Activated naive CD4-positive, alpha-beta T cell treated with anti-CD3 and anti-CD28 coated beads for 36 hours (primary cell): ENCODE measurements around the gene OIP5. TPM values are rescaled to one million over a fixed set of nuclear protein-coding genes. Genes with fewer than 3 reads are reported as not detected.
"Not testable (repeated sequence)": the region's sequence is repeated elsewhere in the genome, so short reads cannot be mapped to it uniquely, and the experiment has no call there.

Source experiments
- CTCF ChIA-PET: fragments of 350-600 bp; sonication (Branson Sonifier 250); formaldehyde crosslinking; loops from one replicate; lab custom pipeline; 2021; ENCODE audit warnings: antibody characterized with exemption; lab: Charles Lee
- DNase-seq: peaks from one replicate; pipeline ENCODE4 v3.0.0-alpha.2; 2020
- H3K27ac Mint-ChIP-seq: one replicate; pipeline ENCODE4 v1.8.0; 2021; ENCODE audit warnings: mild to moderate bottlenecking, mixed read lengths
- H3K27me3 Mint-ChIP-seq: one replicate; pipeline ENCODE4 v1.8.0; 2021; ENCODE audit warnings: low read depth, mixed read lengths
- H3K36me3 Mint-ChIP-seq: one replicate; pipeline ENCODE4 v1.8.0; 2021; ENCODE audit warnings: low read depth, mixed read lengths
- H3K4me1 Mint-ChIP-seq: one replicate; pipeline ENCODE4 v1.8.0; 2021; ENCODE audit warnings: low read depth, mixed read lengths
- H3K4me3 Mint-ChIP-seq: one replicate; pipeline ENCODE4 v1.8.0; 2021; ENCODE audit warnings: mild to moderate bottlenecking, moderate library complexity, mixed read lengths
- H3K9me3 Mint-ChIP-seq: one replicate; pipeline ENCODE4 v1.8.0; 2021; ENCODE audit warnings: mixed read lengths
- intact Hi-C: fragments of 100-400 bp; cut with micrococcal nuclease; formaldehyde crosslinking; loops from one replicate; pipeline ENCODE4 v1.15.1; 2023
- total RNA-seq, 2 experiments: library from RNA; stranded (reverse); gene quantifications; one replicate each; pipeline ENCODE4 v1.2.3, GENCODE V29; 2021

The OIP5 gene
- total RNA-seq, 2 experiments from 2014 or later: 9.5 to 10.7 TPM

DNA sequence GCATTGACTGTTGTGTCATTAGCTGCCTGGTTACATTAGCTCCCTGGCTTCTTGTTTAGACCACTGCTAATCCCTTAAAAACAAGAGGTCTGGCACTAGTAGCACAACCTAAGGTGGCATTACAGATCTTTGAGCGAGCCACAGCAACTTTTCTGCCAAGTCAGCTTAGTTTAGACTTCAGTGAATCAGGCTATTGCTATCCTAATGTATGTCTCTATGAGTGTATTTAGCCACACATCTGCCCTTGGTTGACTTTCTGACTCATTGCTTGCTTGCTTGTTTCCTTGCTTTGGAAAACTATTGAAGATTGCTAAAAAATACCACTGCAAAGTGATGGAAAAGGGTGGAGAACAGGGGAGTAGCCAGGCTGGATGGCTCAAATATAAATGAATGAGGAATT lies 51.2 kb downstream of the OIP5 start:
- H3K27me3 Mint-ChIP-seq: no peaks in the 10 kb centered on the region
- no peak for DNase-seq
- intact Hi-C loops: loop anchor here (5.0 kb wide), 3 partner anchors 121 to 374 kb away; partner anchors contain the start of genes NDUFAF1 and RTF1
- H3K9me3 Mint-ChIP-seq: no peaks in the 10 kb centered on the region
- no peak overlapping the region for H3K4me3 Mint-ChIP-seq
- peaks cover 19% of the 10 kb centered on the region for H3K36me3 Mint-ChIP-seq
- peaks cover 26% of the 10 kb centered on the region for H3K4me1 Mint-ChIP-seq
- no peak overlapping the region for H3K27ac Mint-ChIP-seq
- CTCF ChIA-PET: no interaction called here

DNA sequence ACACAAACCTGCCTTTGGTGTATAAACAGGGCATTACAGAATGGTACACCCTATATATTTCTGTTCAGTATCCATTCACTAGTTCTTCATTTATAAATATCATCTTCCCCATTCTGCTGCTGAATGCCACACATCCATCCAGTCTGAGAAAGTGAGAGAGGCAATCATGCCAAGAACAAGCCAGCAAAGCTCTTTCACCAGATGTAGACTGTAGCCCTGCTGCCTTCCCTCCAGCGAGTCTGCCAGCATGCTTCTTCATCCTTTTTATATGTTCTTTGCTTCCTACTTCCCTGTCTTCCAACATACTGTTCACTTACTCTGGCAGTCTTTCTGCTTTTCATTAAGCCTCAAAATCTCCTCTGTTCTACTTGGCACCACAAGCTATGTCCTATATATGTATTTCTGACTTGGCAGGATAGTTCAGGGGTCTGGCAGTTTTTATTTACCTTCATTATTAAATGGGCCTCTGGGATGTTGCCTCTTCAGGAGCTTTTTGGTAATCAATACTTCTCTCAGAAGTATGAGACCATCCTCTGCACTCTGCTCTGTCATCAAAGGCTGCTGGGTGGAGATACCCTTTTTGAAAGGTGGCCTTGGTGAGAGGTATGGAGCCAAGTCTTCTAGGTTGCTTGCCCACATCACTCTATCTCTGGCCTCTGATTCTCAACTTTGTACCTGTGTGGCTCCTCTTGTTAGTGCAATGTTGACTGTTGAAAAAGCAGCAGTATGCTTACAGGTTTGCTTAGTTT lies 52.7 kb downstream of the OIP5 start:
- Mint-ChIP-seq H3K4me3 (no peak overlapping the region), H3K27me3 (no peaks in the 10 kb centered on the region), H3K9me3 (no peaks in the 10 kb centered on the region), H3K4me1 (peaks cover 13% of the 10 kb centered on the region), H3K27ac (peak overlapping the region; percentile 40), H3K36me3 (peaks cover 5% of the 10 kb centered on the region)
- CTCF ChIA-PET: interaction anchor here (0.6 kb wide), 1 partner anchor 338 kb away, joined by 3 read pairs; no protein-coding TSS in a partner anchor
- intact Hi-C loops: loop anchor here (5.0 kb wide), 3 partner anchors 123 to 372 kb away; partner anchors contain the start of genes NDUFAF1 and RTF1
- DNase-seq: no peak

DNA sequence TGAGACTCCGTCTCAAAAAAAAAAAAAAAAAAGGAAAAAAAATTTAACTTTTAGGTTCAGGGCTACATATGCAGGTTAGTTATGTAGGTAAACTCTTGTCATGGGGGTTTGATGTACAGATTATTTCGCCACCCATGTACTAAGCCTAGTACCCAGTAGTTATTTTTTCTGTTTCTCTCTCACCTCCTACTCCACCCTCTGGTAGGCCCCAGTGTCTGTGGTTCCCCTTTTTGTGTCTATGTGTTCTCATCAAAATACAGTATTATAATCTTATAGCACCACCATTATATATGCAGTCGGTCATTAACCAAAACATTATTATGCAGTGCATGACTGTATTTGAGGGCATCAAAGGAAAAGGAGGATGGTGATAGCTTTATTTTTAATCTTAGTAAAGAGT lies 54.1 kb downstream of the OIP5 start:
- no peaks in the 10 kb centered on the region for H3K36me3 Mint-ChIP-seq
- no peak overlapping the region for H3K4me3 Mint-ChIP-seq
- H3K27ac Mint-ChIP-seq: no peak overlapping the region
- no peaks in the 10 kb centered on the region for H3K27me3 Mint-ChIP-seq
- CTCF ChIA-PET: interaction anchor here (0.5 to 0.8 kb wide), 2 partner anchors 9 to 97 kb away, joined by 3 to 4 read pairs; no protein-coding TSS in a partner anchor
- DNase-seq: no peak
- peaks cover 8% of the 10 kb centered on the region for H3K4me1 Mint-ChIP-seq
- intact Hi-C loops: no loop called here
- no peaks in the 10 kb centered on the region for H3K9me3 Mint-ChIP-seq

GRCh38 chr15:41276831-41277230 lies 55.6 kb downstream of the OIP5 start:
- no peak overlapping the region for H3K4me3 Mint-ChIP-seq

DNA sequence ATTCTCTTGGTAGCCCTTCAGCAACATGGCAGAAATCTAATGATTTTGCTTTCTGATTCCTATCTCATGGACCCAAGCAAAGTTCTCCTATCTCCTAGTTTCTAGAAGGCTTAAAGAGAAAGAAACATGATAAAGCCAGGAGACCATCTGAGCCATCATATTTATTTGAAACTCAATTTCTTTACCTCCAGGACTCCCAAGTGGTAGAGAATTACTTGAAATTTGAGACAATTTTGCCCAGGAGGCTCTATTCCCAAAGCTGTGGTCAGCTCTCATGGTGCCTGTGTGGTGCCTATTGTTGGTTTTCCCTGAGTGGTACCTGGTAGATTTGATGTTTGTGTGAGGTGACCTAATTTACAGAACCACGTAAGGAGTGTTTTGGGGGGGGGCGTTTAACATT lies 62.5 kb downstream of the OIP5 start:
- no peaks in the 10 kb centered on the region for H3K27me3 Mint-ChIP-seq
- no peaks in the 10 kb centered on the region for H3K4me1 Mint-ChIP-seq
- no peak overlapping the region for H3K27ac Mint-ChIP-seq
- no peak overlapping the region for H3K4me3 Mint-ChIP-seq
- CTCF ChIA-PET: interaction anchor here (0.6 to 0.9 kb wide), 2 partner anchors 8 to 152 kb away, joined by 3 to 4 read pairs; no protein-coding TSS in a partner anchor
- H3K36me3 Mint-ChIP-seq: peaks cover 2% of the 10 kb centered on the region
- H3K9me3 Mint-ChIP-seq: no peaks in the 10 kb centered on the region
- DNase-seq: no peak
- intact Hi-C loops: no loop called here

More at GRCh38 chr15:41276831-41277230, 55.6 kb downstream of the OIP5 start:
- H3K36me3 Mint-ChIP-seq: no peaks in the 10 kb centered on the region
- H3K9me3 Mint-ChIP-seq: no peaks in the 10 kb centered on the region
- no peaks in the 10 kb centered on the region for H3K4me1 Mint-ChIP-seq
- intact Hi-C loops: no loop called here
- CTCF ChIA-PET: no interaction called here
- DNase-seq: no peak
- no peak overlapping the region for H3K27ac Mint-ChIP-seq
- H3K27me3 Mint-ChIP-seq: no peaks in the 10 kb centered on the region

DNA sequence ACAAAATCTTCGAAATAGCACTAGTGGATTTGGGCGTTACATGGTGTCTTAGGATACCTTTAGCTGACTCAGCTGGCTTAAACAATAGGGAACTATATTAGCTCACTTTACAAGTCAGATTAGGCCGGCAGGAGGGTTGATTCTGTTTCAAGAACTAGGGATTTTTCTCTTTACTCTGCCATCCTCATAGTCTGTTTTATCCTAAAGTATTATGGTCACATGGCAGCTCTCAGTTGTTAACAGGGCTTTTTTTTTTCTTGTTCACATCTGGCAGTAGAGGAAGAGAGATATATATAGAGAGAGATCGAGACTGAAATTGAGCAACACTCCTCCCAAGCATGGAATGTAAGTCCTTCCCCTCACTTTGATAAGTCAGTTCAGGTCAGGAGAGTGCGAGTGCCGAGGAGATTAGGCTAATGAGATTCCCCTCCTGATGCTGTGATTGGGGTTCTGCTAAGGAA lies 68.5 kb downstream of the OIP5 start:
- intact Hi-C loops: no loop called here
- H3K27ac Mint-ChIP-seq: no peak overlapping the region
- CTCF ChIA-PET: no interaction called here
- no peaks in the 10 kb centered on the region for H3K9me3 Mint-ChIP-seq
- no peak overlapping the region for H3K4me3 Mint-ChIP-seq
- peaks cover 2% of the 10 kb centered on the region for H3K36me3 Mint-ChIP-seq
- H3K4me1 Mint-ChIP-seq: no peaks in the 10 kb centered on the region
- DNase-seq: no peak
- no peaks in the 10 kb centered on the region for H3K27me3 Mint-ChIP-seq

- Mint-ChIP-seq H3K27ac (no peak overlapping the region), H3K27me3 (no peaks in the 10 kb centered on the region), H3K4me1 (no peaks in the 10 kb centered on the region), H3K9me3 (no peaks in the 10 kb centered on the region), H3K36me3 (peaks cover 3% of the 10 kb centered on the region), H3K4me3 (no peak overlapping the region)
- no peak for DNase-seq
- CTCF ChIA-PET: no interaction called here
- intact Hi-C loops: no loop called here
Measured at GRCh38 chr15:41262571-41262970, 69.8 kb downstream of the OIP5 start.

DNA sequence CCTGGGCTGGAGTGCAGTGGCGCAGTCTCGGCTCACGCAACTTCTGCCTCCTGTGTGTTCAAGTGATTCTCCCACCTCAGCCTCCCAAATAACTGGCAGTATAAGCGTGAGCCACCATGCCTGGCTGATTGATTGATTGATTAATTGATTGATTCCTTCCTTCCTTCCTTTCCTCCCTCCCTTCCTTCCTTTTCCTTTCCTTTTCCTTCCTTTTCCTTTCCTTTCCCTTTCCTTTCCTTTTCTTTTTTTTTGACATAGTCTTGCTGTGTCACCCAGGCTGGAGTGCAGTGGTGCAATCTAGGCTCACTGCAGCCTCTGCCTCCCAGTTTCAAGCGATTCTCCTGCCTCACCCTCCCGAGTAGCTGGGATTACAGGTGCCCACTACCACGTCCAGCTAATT lies 71.5 kb downstream of the OIP5 start:
- DNase-seq, H3K4me1 Mint-ChIP-seq, intact Hi-C loops, H3K4me3 Mint-ChIP-seq, H3K9me3 Mint-ChIP-seq, H3K27ac Mint-ChIP-seq, H3K27me3 Mint-ChIP-seq, H3K36me3 Mint-ChIP-seq: not testable (repeated sequence)
- CTCF ChIA-PET: interaction anchor here (0.6 kb wide), 1 partner anchor 79 kb away, joined by 4 read pairs; no protein-coding TSS in a partner anchor

- intact Hi-C loops: no loop called here
- no peaks in the 10 kb centered on the region for H3K4me1 Mint-ChIP-seq
- peaks cover 3% of the 10 kb centered on the region for H3K36me3 Mint-ChIP-seq
- no peaks in the 10 kb centered on the region for H3K27me3 Mint-ChIP-seq
- H3K4me3 Mint-ChIP-seq: no peak overlapping the region
- CTCF ChIA-PET: interaction anchor here (0.6 kb wide), 1 partner anchor 291 kb away, joined by 3 read pairs; no protein-coding TSS in a partner anchor
- H3K27ac Mint-ChIP-seq: no peak overlapping the region
- DNase-seq: no peak
- H3K9me3 Mint-ChIP-seq: no peaks in the 10 kb centered on the region
Measured at GRCh38 chr15:41259546-41260189, 72.7 kb downstream of the OIP5 start.

Other genes starting within 250 kb of the OIP5 start
- 10 to 100 TPM; 14.0 to 16.8 TPM for gene INO80, start 216.3 kb downstream of the OIP5 start, total RNA-seq
- not detected for gene EXD1, start 101.8 kb downstream of the OIP5 start, total RNA-seq
- 10 to 100 TPM; 37.7 to 39.8 TPM for gene CHP1, start 101.3 kb downstream of the OIP5 start, total RNA-seq
- gene NUSAP1, start 290 bp upstream of the OIP5 start, total RNA-seq: 100 to 1,000 TPM; 269 to 287 TPM
- gene NDUFAF1, start 69.9 kb upstream of the OIP5 start, total RNA-seq: 10 to 100 TPM; 15.7 to 17.4 TPM
- gene RTF1, start 84.5 kb upstream of the OIP5 start, total RNA-seq: 10 to 100 TPM; 18.7 to 19.5 TPM
- gene ITPKA, start 161.3 kb upstream of the OIP5 start, total RNA-seq: 1 to 10 TPM; 1.0 to 1.7 TPM
- gene LTK, start 181.2 kb upstream of the OIP5 start, total RNA-seq: not detected
- 10 to 100 TPM; 48.4 to 49.5 TPM for gene RPAP1, start 211.7 kb upstream of the OIP5 start, total RNA-seq
- 1 to 10 TPM; 1.2 to 3.7 TPM for gene TYRO3, start 226.6 kb upstream of the OIP5 start, total RNA-seq